PC-3 (cell line): ENCODE results near the gene PDCL3. TPM values are rescaled to one million over a fixed set of nuclear protein-coding genes. Genes with fewer than 3 reads are reported as not detected.

Experiments
- ATAC-seq: fragments of 200-7000 bp; cut with Tn5 transposase; 2 replicates; pipeline ENCODE4 v1.9.1; 2020; ENCODE audit warnings: mild to moderate bottlenecking, moderate library complexity
- BruUV-seq: library from RNA; stranded (reverse); fragments of 400-500 nt; replicated peaks from 2 replicates; lab custom pipeline; 2021; lab: Mats Ljungman, UMichigan
- CTCF ChIA-PET: fragments of 300-600 bp; sonication (Branson Sonifier 250); formaldehyde crosslinking; loops from one replicate; lab custom pipeline; 2022; ENCODE audit warnings: antibody characterized with exemption; lab: Charles Lee
- POLR2A ChIA-PET: fragments of 300-600 bp; sonication (Branson Sonifier 250); formaldehyde crosslinking; loops from one replicate; lab custom pipeline; 2022; ENCODE audit warnings: antibody characterized with exemption; ENCODE audit not compliant: unreplicated experiment; lab: Charles Lee
- DNase-seq: peaks from one replicate; pipeline ENCODE4 v3.0.0-alpha.2; 2015
- H2AFZ ChIP-seq: fragments of 300-600 bp; sonication (generic); 2 replicates; pipeline ENCODE4 v1.6.0; 2016; ENCODE audit warnings: antibody characterized with exemption, low read length
- H3F3A ChIP-seq: fragments of 300-600 bp; sonication (generic); one replicate; pipeline ENCODE4 v1.6.0; 2017; ENCODE audit warnings: antibody characterized with exemption, low read length, control low read depth, mild to moderate bottlenecking; ENCODE audit not compliant: unreplicated experiment
- H3K27ac ChIP-seq: fragments of 300-600 bp; sonication (generic); 2 replicates; pipeline ENCODE4 v1.5.1; 2016; ENCODE audit warnings: mild to moderate bottlenecking, low read length
- H3K27me3 ChIP-seq: fragments of 300-600 bp; sonication (generic); 2 replicates; pipeline ENCODE4 v1.6.1; 2016; ENCODE audit warnings: low read length, mixed read lengths
- H3K36me3 ChIP-seq: fragments of 300-600 bp; sonication (generic); 2 replicates; pipeline ENCODE4 v1.6.1; 2016; ENCODE audit warnings: low read depth, mixed run types, low read length, mixed read lengths
- H3K4me1 ChIP-seq: fragments of 300-600 bp; sonication (generic); 2 replicates; pipeline ENCODE4 v1.5.1; 2016; ENCODE audit warnings: low read length; ENCODE audit not compliant: insufficient read depth
- H3K4me2 ChIP-seq: fragments of 300-600 bp; sonication (generic); 2 replicates; pipeline ENCODE4 v1.6.0; 2016; ENCODE audit warnings: low read length
- H3K4me3 ChIP-seq: fragments of 300-600 bp; sonication (generic); 2 replicates; pipeline ENCODE4 v1.5.1; 2016; ENCODE audit warnings: mild to moderate bottlenecking, low read length, mixed read lengths
- H3K79me2 ChIP-seq: fragments of 300-600 bp; sonication (generic); 2 replicates; pipeline ENCODE4 v1.6.1; 2017; ENCODE audit warnings: low read length, mixed read lengths
- H3K9ac ChIP-seq: fragments of 300-600 bp; sonication (generic); 2 replicates; pipeline ENCODE4 v1.6.0; 2016; ENCODE audit warnings: mild to moderate bottlenecking, low read length
- H3K9me2 ChIP-seq: fragments of 300-600 bp; sonication (generic); replicated peaks from 2 replicates; pipeline ENCODE4 v1.6.1; 2016; ENCODE audit warnings: mixed run types, low read length, mixed read lengths
- H3K9me3 ChIP-seq: fragments of 300-600 bp; sonication (generic); 2 replicates; pipeline ENCODE4 v1.6.1; 2016; ENCODE audit warnings: low read length, mixed read lengths
- H4K20me1 ChIP-seq: fragments of 300-600 bp; sonication (generic); 2 replicates; pipeline ENCODE4 v1.6.1; 2016; ENCODE audit warnings: low read length, mixed read lengths
- EZH2 ChIP-seq: fragments of 300-600 bp; sonication (generic); IDR thresholded peaks from one replicate; pipeline ENCODE4 v1.6.1; 2017; ENCODE audit warnings: antibody characterized with exemption, mild to moderate bottlenecking, low read length; ENCODE audit not compliant: unreplicated experiment
- EZH2phosphoT487 ChIP-seq: fragments of 300-600 bp; sonication (generic); IDR thresholded peaks from 2 replicates; pipeline ENCODE4 v1.6.1; 2018; ENCODE audit warnings: mild to moderate bottlenecking, antibody characterized with exemption, low read length, borderline replicate concordance
- intact Hi-C: fragments of 100-400 bp; cut with micrococcal nuclease; formaldehyde crosslinking; loops from 2 replicates; pipeline ENCODE4 v1.9.0; 2023
- total RNA-seq: library from RNA; depleted of rRNA; stranded (reverse); fragments of >200 nt; gene quantifications from 2 replicates; pipeline ENCODE4 v1.2.3, GENCODE V29; 2014
- TF ChIP-seq, protein P1 (sequence below): fragments of 300-600 bp; sonication (generic); conservative IDR thresholded peaks from 2 replicates; pipeline ENCODE4 v1.5.1; 2017; ENCODE audit warnings: antibody characterized with exemption, low read depth, mild to moderate bottlenecking, low read length

The PDCL3 gene
- total RNA-seq, 1 experiment from 2014 or later = 27.2 TPM

DNA sequence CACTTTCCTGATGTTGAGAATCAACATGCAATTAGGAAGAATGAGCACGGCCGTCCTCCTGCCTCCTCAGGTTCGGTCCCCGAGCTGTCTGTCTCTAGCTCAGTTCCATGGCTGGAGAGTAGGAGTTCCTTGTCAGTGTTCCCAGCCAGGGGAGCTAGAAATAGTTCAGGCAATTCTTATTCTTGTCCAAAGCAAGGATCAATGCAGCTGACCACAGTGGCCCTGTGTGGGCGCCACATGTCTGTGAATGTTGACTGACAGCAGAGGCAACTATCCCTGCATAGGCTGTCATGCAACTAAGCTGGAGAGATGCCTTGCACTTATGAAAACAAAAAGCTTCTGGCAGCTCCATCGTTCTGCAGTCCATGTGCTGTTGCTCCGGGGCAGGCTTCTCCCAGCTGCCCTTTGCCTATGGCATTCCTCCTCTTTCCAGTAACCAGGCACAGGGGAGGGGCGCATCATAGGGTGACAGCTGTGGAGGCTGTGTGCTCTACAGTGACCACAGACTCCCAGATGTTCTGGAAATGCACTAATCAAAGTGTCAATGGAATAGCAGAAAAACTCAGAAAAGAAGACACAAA lies 58.7 kb downstream of the PDCL3 start:
- POLR2A ChIA-PET = no interaction called here

DNA sequence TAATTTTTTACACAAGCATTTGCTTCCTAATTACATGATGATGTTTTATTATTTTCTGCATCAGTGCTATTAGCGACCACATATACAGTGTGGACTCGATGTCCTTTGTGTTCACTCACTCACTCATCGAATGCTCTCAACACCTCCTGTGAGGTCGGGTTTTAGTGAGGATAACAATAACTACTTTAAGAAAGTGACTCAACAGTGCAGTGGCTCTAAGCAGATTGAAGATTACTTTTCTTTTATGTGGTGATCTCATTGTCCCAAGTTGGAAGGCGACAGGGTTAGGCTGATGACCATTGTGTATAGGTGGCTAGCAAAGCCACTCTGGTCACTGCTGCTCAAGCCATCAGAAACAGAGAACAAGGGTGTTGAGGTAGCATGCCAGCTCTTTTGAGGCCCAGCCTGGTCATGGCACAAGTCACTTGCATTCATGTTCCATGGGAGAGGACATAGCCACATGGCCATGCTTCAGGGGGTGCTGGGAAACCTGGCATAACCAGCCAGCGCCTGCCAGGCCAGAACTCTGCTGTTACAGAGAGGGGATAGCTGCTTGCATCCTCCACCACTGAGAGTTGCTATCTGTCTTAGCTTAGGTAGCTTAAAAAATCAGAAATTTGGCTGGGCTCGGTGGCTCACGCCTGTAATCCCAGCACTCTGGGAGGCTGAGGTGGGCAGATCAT lies 60.4 kb downstream of the PDCL3 start:
- no peak overlapping the region for H3K4me2 ChIP-seq
- no peaks in the 10 kb centered on the region for H3K9me3 ChIP-seq
- no peak for ATAC-seq
- no peak overlapping the region for H2AFZ ChIP-seq
- ChIA-PET POLR2A (no interaction called here), CTCF (no interaction called here)
- no peaks in the 10 kb centered on the region for H3K4me1 ChIP-seq
- H3K27me3 ChIP-seq = no peaks in the 10 kb centered on the region
- DNase-seq = no peak
- intact Hi-C loops = no loop called here
- no TSS peak for BruUV-seq
- TF ChIP-seq EZH2phosphoT487 (no peak), EZH2 (no peak)
- TF ChIP-seq, protein P1, sequence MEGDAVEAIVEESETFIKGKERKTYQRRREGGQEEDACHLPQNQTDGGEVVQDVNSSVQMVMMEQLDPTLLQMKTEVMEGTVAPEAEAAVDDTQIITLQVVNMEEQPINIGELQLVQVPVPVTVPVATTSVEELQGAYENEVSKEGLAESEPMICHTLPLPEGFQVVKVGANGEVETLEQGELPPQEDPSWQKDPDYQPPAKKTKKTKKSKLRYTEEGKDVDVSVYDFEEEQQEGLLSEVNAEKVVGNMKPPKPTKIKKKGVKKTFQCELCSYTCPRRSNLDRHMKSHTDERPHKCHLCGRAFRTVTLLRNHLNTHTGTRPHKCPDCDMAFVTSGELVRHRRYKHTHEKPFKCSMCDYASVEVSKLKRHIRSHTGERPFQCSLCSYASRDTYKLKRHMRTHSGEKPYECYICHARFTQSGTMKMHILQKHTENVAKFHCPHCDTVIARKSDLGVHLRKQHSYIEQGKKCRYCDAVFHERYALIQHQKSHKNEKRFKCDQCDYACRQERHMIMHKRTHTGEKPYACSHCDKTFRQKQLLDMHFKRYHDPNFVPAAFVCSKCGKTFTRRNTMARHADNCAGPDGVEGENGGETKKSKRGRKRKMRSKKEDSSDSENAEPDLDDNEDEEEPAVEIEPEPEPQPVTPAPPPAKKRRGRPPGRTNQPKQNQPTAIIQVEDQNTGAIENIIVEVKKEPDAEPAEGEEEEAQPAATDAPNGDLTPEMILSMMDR = no peak
- H3K9me2 ChIP-seq = no peaks in the 10 kb centered on the region
- no peaks in the 10 kb centered on the region for H4K20me1 ChIP-seq
- no peak overlapping the region for H3K27ac ChIP-seq
- no peak overlapping the region for H3K9ac ChIP-seq
- H3K4me3 ChIP-seq = no peak overlapping the region
- no peaks in the 10 kb centered on the region for H3K36me3 ChIP-seq
- H3K79me2 ChIP-seq = no peaks in the 10 kb centered on the region
- no peaks in the 10 kb centered on the region for H3F3A ChIP-seq

More for the DNA sequence above, 58.7 kb downstream of the PDCL3 start:
- intact Hi-C loops = no loop called here
- no peaks in the 10 kb centered on the region for H3K4me1 ChIP-seq
- ATAC-seq (no peak), DNase-seq (no peak)
- BruUV-seq = no TSS peak
- no peak overlapping the region for H3K4me3 ChIP-seq
- TF ChIP-seq EZH2 (no peak), EZH2phosphoT487 (no peak)
- TF ChIP-seq, protein P1 = no peak
- H3K36me3 ChIP-seq = no peaks in the 10 kb centered on the region
- H3K79me2 ChIP-seq = no peaks in the 10 kb centered on the region
- no peak overlapping the region for H3K27ac ChIP-seq
- CTCF ChIA-PET = no interaction called here
- H2AFZ ChIP-seq = no peak overlapping the region
- H3F3A ChIP-seq = no peaks in the 10 kb centered on the region
- H3K9me3 ChIP-seq = no peaks in the 10 kb centered on the region
- H3K9ac ChIP-seq = no peak overlapping the region
- H3K9me2 ChIP-seq = no peaks in the 10 kb centered on the region
- H3K27me3 ChIP-seq = no peaks in the 10 kb centered on the region
- no peaks in the 10 kb centered on the region for H4K20me1 ChIP-seq
- no peak overlapping the region for H3K4me2 ChIP-seq

DNA sequence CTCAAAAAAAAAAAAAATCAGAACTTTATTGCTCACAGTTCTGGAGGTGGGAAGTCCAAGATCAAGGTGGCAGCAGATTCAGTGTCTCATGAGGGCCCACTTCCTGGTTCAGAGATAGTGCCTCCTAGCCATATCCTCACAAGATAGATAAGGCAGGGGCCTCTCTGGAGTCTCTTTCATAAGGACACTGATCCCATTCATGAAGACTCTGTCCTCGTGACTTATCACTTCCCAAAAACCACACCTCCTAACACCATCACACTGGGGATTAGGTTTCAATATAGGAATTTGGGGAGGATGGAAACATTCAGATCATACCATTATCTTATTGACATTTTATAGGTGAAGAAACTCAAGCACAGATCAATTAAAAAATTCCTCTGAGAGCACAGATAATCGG lies 61.1 kb downstream of the PDCL3 start:
- no peaks in the 10 kb centered on the region for H4K20me1 ChIP-seq
- BruUV-seq = no TSS peak
- POLR2A ChIA-PET = no interaction called here

More for the DNA sequence above, 61.1 kb downstream of the PDCL3 start:
- Histone ChIP-seq H3K4me3 (no peak overlapping the region), H3K36me3 (no peaks in the 10 kb centered on the region), H3F3A (no peaks in the 10 kb centered on the region), H3K79me2 (no peaks in the 10 kb centered on the region), H3K4me1 (no peaks in the 10 kb centered on the region), H3K9ac (no peak overlapping the region), H3K27me3 (no peaks in the 10 kb centered on the region), H3K9me3 (no peaks in the 10 kb centered on the region), H3K27ac (no peak overlapping the region), H3K9me2 (no peaks in the 10 kb centered on the region), H3K4me2 (no peak overlapping the region), H2AFZ (no peak overlapping the region)
- ATAC-seq = no peak
- CTCF ChIA-PET = no interaction called here
- no peak for DNase-seq
- intact Hi-C loops = no loop called here
- TF ChIP-seq, protein P1 = no peak
- no peak for TF ChIP-seq EZH2
- no peak for TF ChIP-seq EZH2phosphoT487
